K562 (cell line): Measurements from ENCODE around the gene CFL1. TPM values are rescaled to one million over a fixed set of nuclear protein-coding genes. Genes with fewer than 3 reads are reported as not detected.

Experiments used
- ARID2 ChIP-seq: fragments of 450-650 bp; IDR thresholded peaks from 2 replicates; pipeline ENCODE4 v1.6.1; 2017; ENCODE audit warnings: antibody characterized with exemption, mild to moderate bottlenecking
- DACH1 ChIP-seq: fragments of 450-650 bp; IDR thresholded peaks from 2 replicates; pipeline ENCODE4 v1.6.1; 2018; ENCODE audit not compliant: partially characterized antibody
- EGR1 ChIP-seq: fragments of 450-650 bp; conservative IDR thresholded peaks from 2 replicates; pipeline ENCODE4 v1.6.1; 2017; ENCODE audit warnings: mild to moderate bottlenecking
- ESRRA ChIP-seq: fragments of 450-650 bp; IDR thresholded peaks from 2 replicates; pipeline ENCODE4 v1.6.1; 2014; ENCODE audit warnings: low read depth, mild to moderate bottlenecking, moderate library complexity, borderline replicate concordance
- HNRNPH1 ChIP-seq: fragments of 200-400 bp; formaldehyde crosslinking; optimal IDR thresholded peaks from 2 replicates; pipeline ENCODE3; 2017; ENCODE audit warnings: low read depth, mild to moderate bottlenecking, low read length, moderate library complexity
- HNRNPK ChIP-seq: fragments of 200-400 bp; formaldehyde crosslinking; IDR thresholded peaks from one replicate; pipeline ENCODE4 v1.6.1; 2018; ENCODE audit warnings: mild to moderate bottlenecking, low read depth, low read length; ENCODE audit not compliant: poor library complexity, severe bottlenecking
- HNRNPL ChIP-seq: fragments of 200-400 bp; formaldehyde crosslinking; IDR thresholded peaks from 2 replicates; pipeline ENCODE4 v1.6.1; 2017; ENCODE audit warnings: low read depth, mild to moderate bottlenecking, low read length
- IRF2 ChIP-seq: sonication (generic); formaldehyde crosslinking; IDR thresholded peaks from 2 replicates; pipeline ENCODE4 v1.8.1; 2022; ENCODE audit warnings: mild to moderate bottlenecking, missing genetic modification reagents
- NFATC3 ChIP-seq: fragments of 450-650 bp; IDR thresholded peaks from 2 replicates; pipeline ENCODE4 v1.6.1; 2017; ENCODE audit warnings: mild to moderate bottlenecking
- SMC3 ChIP-seq: conservative IDR thresholded peaks from 2 replicates; pipeline ENCODE4 v1.6.1; 2011; ENCODE audit warnings: low read depth, low read length, improper control_type of control experiment; ENCODE audit not compliant: insufficient read depth
- SP1 ChIP-seq: sonication (generic); formaldehyde crosslinking; IDR thresholded peaks from 2 replicates; pipeline ENCODE4 v1.8.1; 2022; ENCODE audit warnings: mild to moderate bottlenecking, missing genetic modification reagents
- THRB ChIP-seq: fragments of 450-650 bp; formaldehyde crosslinking; conservative IDR thresholded peaks from 2 replicates; pipeline ENCODE4 v1.4.0; 2022; ENCODE audit warnings: mild to moderate bottlenecking, missing genetic modification characterization
- ZC3H11A ChIP-seq: IDR thresholded peaks from 2 replicates; pipeline ENCODE4 v1.6.1; 2012; ENCODE audit warnings: low read depth, low read length, improper control_type of control experiment
- ZNF263 ChIP-seq: sonication (generic); formaldehyde crosslinking; IDR thresholded peaks from 2 replicates; pipeline ENCODE4 v1.8.0; 2022; ENCODE audit warnings: mild to moderate bottlenecking, missing genetic modification reagents, borderline replicate concordance
- ZNF316 ChIP-seq: fragments of 450-650 bp; IDR thresholded peaks from 2 replicates; pipeline ENCODE4 v1.6.1; 2016
- polyA plus RNA-seq, 8 experiments: library from polyadenylated mRNA; depleted of rRNA in 4 of 8; stranded (reverse) in 5 of 8; unstranded in 3 of 8; fragments of >200 nt; fragmentation: Nextera tagmentation in 2 of 8; fragmentation: Illumina TruSeq in 1 of 8; extraction: Ambion mirVana in 2 of 8; extraction: Trizol in 1 of 8; gene quantifications; 2 replicates each; pipeline versions ENCODE4 v1.2.1 to v1.2.3, GENCODE V29; 2011 to 2014; ENCODE audit warnings: inconsistent platforms in 1 of 8, missing spikeins in 1 of 8
- total RNA-seq, 7 experiments: library from RNA; depleted of rRNA in 6 of 7; stranded (reverse); fragments of >200 nt in 6 of 7; fragmentation: Illumina TruSeq in 2 of 7; extraction: Trizol in 2 of 7; gene quantifications; 2 replicates each; pipeline versions ENCODE4 v1.2.1 to v1.2.3, GENCODE V29; 2011 to 2021; ENCODE audit warnings: low replicate concordance in 1 of 7
- TF ChIP-seq, protein P1 (sequence below), 2 experiments: IDR thresholded peaks; 2 replicates each; pipeline ENCODE4 v1.6.1; 2012; ENCODE audit warnings: improper control_type of control experiment in 2 of 2, low read depth in 2 of 2, low read length in 2 of 2, borderline replicate concordance in 1 of 2
- TF ChIP-seq, protein P2 (sequence below), 3 experiments: fragments of 200-800 bp in 1 of 3; sonication (Bioruptor generic) in 1 of 3; sonication (generic) in 1 of 3; formaldehyde crosslinking in 1 of 3; IDR thresholded peaks; 2 replicates each; pipeline versions ENCODE4 v1.6.1 to v1.8.0; 2016 to 2022; ENCODE audit warnings: mild to moderate bottlenecking in 2 of 3, missing compliant biosample characterization in 2 of 3, missing genetic modification characterization in 2 of 3, missing genetic modification reagents in 1 of 3
- TF ChIP-seq, protein P3 (sequence below): IDR thresholded peaks from 2 replicates; pipeline ENCODE4 v1.6.1; 2016; ENCODE audit warnings: missing genetic modification characterization, missing compliant biosample characterization
- TF ChIP-seq, protein P4 (sequence below): sonication (generic); formaldehyde crosslinking; IDR thresholded peaks from 2 replicates; pipeline ENCODE4 v1.8.0; 2022; ENCODE audit warnings: missing genetic modification reagents, mild to moderate bottlenecking, moderate library complexity, borderline replicate concordance

CFL1 gene
- total and polyA plus RNA-seq, 9 of the 15 experiments (the other 6 are each of a cell fraction or from before 2014, with no cell fraction given), result 105 to 1,101 (median 859) TPM

DNA sequence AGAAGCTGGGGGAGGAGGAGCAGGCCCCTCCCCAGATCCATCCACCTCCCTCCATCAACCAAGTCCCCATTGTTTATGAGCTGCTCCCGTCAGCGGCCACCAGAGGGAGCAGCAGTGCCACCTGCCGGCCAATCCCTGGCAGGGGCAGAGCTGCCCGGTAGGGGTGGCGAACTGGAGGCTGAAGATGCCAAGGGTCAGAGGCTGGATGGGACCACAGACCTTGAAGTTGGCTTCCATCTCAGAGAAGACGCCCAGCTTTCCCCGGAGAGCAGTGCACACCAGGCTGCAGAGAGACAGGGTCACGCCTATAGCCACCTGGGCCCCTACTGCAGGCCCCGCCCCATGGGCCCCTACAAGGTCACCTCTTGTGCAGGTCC, 26.7 kb upstream of the CFL1 start (continued):
- TF ChIP-seq ZC3H11A (no peak), DACH1 (no peak), ESRRA (peak; percentile 67), SMC3 (peak; percentile 95), NFATC3 (no peak), THRB (CRISPR knock-in tag) (no peak), ARID2 (peak; percentile 50; the same call in 1 of the 2 replicates), ZNF316 (no peak), EGR1 (no peak), HNRNPL (peak; percentile 91), SP1 (peak; percentile 39; the same call in 1 of the 2 replicates), HNRNPK (no peak), IRF2 (CRISPR knock-in tag) (no peak), HNRNPH1 (no peak), ZNF263 (CRISPR knock-in tag) (peak; percentile 72; the same call in 1 of the 2 replicates)
- TF ChIP-seq, protein P1, sequence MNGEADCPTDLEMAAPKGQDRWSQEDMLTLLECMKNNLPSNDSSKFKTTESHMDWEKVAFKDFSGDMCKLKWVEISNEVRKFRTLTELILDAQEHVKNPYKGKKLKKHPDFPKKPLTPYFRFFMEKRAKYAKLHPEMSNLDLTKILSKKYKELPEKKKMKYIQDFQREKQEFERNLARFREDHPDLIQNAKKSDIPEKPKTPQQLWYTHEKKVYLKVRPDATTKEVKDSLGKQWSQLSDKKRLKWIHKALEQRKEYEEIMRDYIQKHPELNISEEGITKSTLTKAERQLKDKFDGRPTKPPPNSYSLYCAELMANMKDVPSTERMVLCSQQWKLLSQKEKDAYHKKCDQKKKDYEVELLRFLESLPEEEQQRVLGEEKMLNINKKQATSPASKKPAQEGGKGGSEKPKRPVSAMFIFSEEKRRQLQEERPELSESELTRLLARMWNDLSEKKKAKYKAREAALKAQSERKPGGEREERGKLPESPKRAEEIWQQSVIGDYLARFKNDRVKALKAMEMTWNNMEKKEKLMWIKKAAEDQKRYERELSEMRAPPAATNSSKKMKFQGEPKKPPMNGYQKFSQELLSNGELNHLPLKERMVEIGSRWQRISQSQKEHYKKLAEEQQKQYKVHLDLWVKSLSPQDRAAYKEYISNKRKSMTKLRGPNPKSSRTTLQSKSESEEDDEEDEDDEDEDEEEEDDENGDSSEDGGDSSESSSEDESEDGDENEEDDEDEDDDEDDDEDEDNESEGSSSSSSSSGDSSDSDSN (IDR thresholded peaks at IDR 0.05; ENCODE audit: borderline replicate concordance in 1 of 2, low read depth in 2 of 2, low read length in 2 of 2), result 0 out of 4 replicates have a peak, but pooled peaks of 1 of the 2 experiments have one; percentile 29
- TF ChIP-seq, protein P2, sequence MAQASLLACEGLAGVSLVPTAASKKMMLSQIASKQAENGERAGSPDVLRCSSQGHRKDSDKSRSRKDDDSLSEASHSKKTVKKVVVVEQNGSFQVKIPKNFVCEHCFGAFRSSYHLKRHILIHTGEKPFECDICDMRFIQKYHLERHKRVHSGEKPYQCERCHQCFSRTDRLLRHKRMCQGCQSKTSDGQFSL (CRISPR knock-in tag; IDR thresholded peaks at IDR 0.05), result 0 out of 2 replicates have a peak, but pooled peaks have one; percentile 38
- TF ChIP-seq, protein P2 (tag; IDR thresholded peaks at IDR 0.05), result no peak
- TF ChIP-seq, protein P3, sequence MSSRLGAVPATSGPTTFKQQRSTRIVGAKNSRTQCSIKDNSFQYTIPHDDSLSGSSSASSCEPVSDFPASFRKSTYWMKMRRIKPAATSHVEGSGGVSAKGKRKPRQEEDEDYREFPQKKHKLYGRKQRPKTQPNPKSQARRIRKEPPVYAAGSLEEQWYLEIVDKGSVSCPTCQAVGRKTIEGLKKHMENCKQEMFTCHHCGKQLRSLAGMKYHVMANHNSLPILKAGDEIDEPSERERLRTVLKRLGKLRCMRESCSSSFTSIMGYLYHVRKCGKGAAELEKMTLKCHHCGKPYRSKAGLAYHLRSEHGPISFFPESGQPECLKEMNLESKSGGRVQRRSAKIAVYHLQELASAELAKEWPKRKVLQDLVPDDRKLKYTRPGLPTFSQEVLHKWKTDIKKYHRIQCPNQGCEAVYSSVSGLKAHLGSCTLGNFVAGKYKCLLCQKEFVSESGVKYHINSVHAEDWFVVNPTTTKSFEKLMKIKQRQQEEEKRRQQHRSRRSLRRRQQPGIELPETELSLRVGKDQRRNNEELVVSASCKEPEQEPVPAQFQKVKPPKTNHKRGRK (tag), result no peak
- TF ChIP-seq, protein P4, sequence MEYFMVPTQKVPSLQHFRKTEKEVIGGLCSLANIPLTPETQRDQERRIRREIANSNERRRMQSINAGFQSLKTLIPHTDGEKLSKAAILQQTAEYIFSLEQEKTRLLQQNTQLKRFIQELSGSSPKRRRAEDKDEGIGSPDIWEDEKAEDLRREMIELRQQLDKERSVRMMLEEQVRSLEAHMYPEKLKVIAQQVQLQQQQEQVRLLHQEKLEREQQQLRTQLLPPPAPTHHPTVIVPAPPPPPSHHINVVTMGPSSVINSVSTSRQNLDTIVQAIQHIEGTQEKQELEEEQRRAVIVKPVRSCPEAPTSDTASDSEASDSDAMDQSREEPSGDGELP (CRISPR knock-in tag), result peak; percentile 80
